SK-N-SH treated with all-trans-retinoic acid at 6 μM for 48 hours (cell line): Measurements from ENCODE around the gene DBNDD1.

Experiments
- ATAC-seq: fragments of 200-7000 bp; cut with Tn5 transposase; 3 replicates; pipeline ENCODE4 v1.9.1; 2020; ENCODE audit warnings: mild to moderate bottlenecking, moderate library complexity
- ARNTL ChIP-seq: fragments of 450-650 bp; formaldehyde crosslinking; IDR thresholded peaks from 2 replicates; pipeline ENCODE4 v1.5.0; 2020; ENCODE audit warnings: low read depth, mild to moderate bottlenecking, moderate library complexity, borderline replicate concordance
- BACH2 ChIP-seq: fragments of 250-450 bp; sonication (Bioruptor Pico); IDR thresholded peaks from 2 replicates; pipeline ENCODE4 v1.9.0; 2021; ENCODE audit warnings: mild to moderate bottlenecking, borderline replicate concordance
- CSDC2 ChIP-seq: fragments of 250-450 bp; sonication (Bioruptor Pico); IDR thresholded peaks from 2 replicates; pipeline ENCODE4 v1.5.0; 2020; ENCODE audit warnings: mild to moderate bottlenecking, moderate library complexity
- ESRRG ChIP-seq: fragments of 250-450 bp; sonication (Bioruptor Pico); IDR thresholded peaks from 2 replicates; pipeline ENCODE4 v1.6.1; 2021; ENCODE audit warnings: mild to moderate bottlenecking
- GLIS3 ChIP-seq: fragments of 250-450 bp; sonication (Bioruptor Pico); IDR thresholded peaks from 2 replicates; pipeline ENCODE4 v1.5.0; 2020; ENCODE audit warnings: mild to moderate bottlenecking, moderate library complexity
- ISL1 ChIP-seq: fragments of 250-450 bp; sonication (Bioruptor Pico); IDR thresholded peaks from 2 replicates; pipeline ENCODE4 v2.1.2; 2022; ENCODE audit warnings: mild to moderate bottlenecking, moderate library complexity
- OSR1 ChIP-seq: fragments of 250-450 bp; sonication (Bioruptor Pico); IDR thresholded peaks from 2 replicates; pipeline ENCODE4 v1.8.0; 2022; ENCODE audit warnings: moderate library complexity, mild to moderate bottlenecking, inconsistent platforms
- PPARA ChIP-seq: fragments of 250-450 bp; sonication (Bioruptor Pico); IDR thresholded peaks from 2 replicates; pipeline ENCODE4 v1.5.0; 2020; ENCODE audit warnings: mild to moderate bottlenecking, borderline replicate concordance
- RARB ChIP-seq: fragments of 250-450 bp; sonication (Bioruptor Pico); IDR thresholded peaks from 2 replicates; pipeline ENCODE4 v1.8.0; 2021; ENCODE audit warnings: mild to moderate bottlenecking, moderate library complexity
- SNAI2 ChIP-seq: fragments of 250-450 bp; sonication (Bioruptor Pico); IDR thresholded peaks from 2 replicates; pipeline ENCODE4 v1.5.0; 2020; ENCODE audit warnings: mild to moderate bottlenecking, moderate library complexity
- TCF4 ChIP-seq: fragments of 250-450 bp; sonication (Bioruptor Pico); IDR thresholded peaks from 2 replicates; pipeline ENCODE4 v1.8.0; 2021; ENCODE audit warnings: mild to moderate bottlenecking, moderate library complexity, borderline replicate concordance
- TOX ChIP-seq: fragments of 250-450 bp; sonication (Bioruptor Pico); IDR thresholded peaks from 2 replicates; pipeline ENCODE4 v1.8.0; 2021; ENCODE audit warnings: mild to moderate bottlenecking, moderate library complexity, borderline replicate concordance
- ZC3H10 ChIP-seq: fragments of 250-450 bp; sonication (Bioruptor Pico); IDR thresholded peaks from 2 replicates; pipeline ENCODE4 v1.5.1; 2021; ENCODE audit warnings: mild to moderate bottlenecking, moderate library complexity
- ZFP30 ChIP-seq: fragments of 450-650 bp; formaldehyde crosslinking; IDR thresholded peaks from 2 replicates; pipeline ENCODE4 v1.5.0; 2022; ENCODE audit warnings: mild to moderate bottlenecking, moderate library complexity
- ZNF70 ChIP-seq: fragments of 450-650 bp; formaldehyde crosslinking; IDR thresholded peaks from 2 replicates; pipeline ENCODE4 v1.5.0; 2020; ENCODE audit warnings: mild to moderate bottlenecking, moderate library complexity
- ZNF8 ChIP-seq: fragments of 450-650 bp; formaldehyde crosslinking; IDR thresholded peaks from 2 replicates; pipeline ENCODE4 v1.5.0; 2020; ENCODE audit warnings: mild to moderate bottlenecking, moderate library complexity
- TF ChIP-seq, protein P1 (sequence below): fragments of 250-450 bp; sonication (Bioruptor Pico); IDR thresholded peaks from 2 replicates; pipeline ENCODE4 v1.5.1; 2020; ENCODE audit warnings: low read depth, mild to moderate bottlenecking, moderate library complexity
- TF ChIP-seq, protein P2 (sequence below): fragments of 250-450 bp; sonication (Bioruptor Pico); IDR thresholded peaks from 2 replicates; pipeline ENCODE4 v1.5.1; 2021; ENCODE audit warnings: mild to moderate bottlenecking, moderate library complexity
- TF ChIP-seq, protein P3 (sequence below): fragments of 250-450 bp; sonication (Bioruptor Pico); IDR thresholded peaks from 2 replicates; pipeline ENCODE4 v1.8.0; 2021; ENCODE audit warnings: low read depth, mild to moderate bottlenecking, moderate library complexity, borderline replicate concordance
- TF ChIP-seq, protein P4 (sequence below): fragments of 250-450 bp; sonication (Bioruptor Pico); IDR thresholded peaks from 2 replicates; pipeline ENCODE4 v1.8.0; 2020; ENCODE audit warnings: mild to moderate bottlenecking, moderate library complexity, borderline replicate concordance
- TF ChIP-seq, protein P5 (sequence below): fragments of 250-450 bp; sonication (Bioruptor Pico); IDR thresholded peaks from 2 replicates; pipeline ENCODE4 v1.5.0; 2020; ENCODE audit warnings: mild to moderate bottlenecking, moderate library complexity

The DBNDD1 gene

DNA sequence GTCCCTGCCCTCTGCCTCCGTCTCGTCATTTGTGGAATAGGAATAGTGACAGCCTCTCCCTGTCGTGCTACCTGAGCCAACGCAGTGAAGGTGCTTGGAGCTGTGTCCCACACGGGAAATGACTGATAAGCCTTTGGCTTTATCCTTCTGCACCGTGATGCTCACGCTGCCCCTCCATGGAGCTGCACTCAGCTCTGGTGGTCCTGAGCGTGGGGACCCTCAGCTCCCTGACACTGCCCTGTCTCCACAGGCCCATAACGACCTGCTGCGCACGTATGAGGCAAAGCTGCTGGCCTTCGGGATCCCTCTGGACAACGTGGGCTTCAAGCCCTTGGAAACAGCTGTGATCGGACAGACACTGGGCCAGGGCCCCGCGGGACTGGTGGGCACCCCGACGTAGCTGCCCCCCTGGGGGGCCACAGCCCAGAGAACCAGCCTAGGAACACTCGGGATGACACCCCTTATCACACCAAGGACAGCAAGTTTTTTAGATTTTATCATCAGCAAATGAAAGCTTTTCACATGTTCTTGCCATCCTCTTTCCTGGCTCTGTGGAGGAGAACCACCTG, 23.8 kb upstream of the DBNDD1 start:
- ATAC-seq: no peak

DNA sequence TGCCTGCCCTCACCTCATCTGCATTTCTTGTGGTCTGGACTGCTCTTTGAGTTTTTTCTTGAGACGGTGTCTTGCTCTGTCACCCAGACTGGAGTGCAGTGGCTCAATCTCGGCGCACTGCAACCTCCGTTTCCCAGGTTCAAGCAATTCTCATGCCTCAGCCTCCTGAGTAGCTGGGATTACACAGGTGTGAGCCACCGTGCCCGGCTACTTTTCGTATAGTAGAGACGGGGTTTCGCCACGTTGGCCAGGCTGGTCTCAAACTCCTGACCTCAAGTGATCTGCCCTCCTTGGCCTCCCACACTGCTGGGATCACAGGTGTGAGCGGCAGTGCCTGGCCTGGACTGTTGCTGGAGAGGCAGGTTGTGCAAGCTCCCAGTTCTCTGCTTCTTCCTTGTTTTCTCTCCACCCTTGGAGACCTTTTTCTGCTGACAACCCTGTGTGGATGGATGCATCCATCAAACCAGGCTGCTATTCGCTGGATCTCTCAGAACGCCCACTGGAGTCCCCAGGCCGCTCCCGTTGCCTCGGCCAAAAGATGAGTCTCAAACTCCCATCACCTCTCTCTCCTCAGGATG, 22.7 kb upstream of the DBNDD1 start:
- no peak for TF ChIP-seq OSR1 (CRISPR knock-in tag)
- no peak for TF ChIP-seq RARB (CRISPR knock-in tag)
- no peak for TF ChIP-seq SNAI2 (CRISPR knock-in tag)
- no peak for TF ChIP-seq TCF4 (CRISPR knock-in tag)
- TF ChIP-seq, protein P1, sequence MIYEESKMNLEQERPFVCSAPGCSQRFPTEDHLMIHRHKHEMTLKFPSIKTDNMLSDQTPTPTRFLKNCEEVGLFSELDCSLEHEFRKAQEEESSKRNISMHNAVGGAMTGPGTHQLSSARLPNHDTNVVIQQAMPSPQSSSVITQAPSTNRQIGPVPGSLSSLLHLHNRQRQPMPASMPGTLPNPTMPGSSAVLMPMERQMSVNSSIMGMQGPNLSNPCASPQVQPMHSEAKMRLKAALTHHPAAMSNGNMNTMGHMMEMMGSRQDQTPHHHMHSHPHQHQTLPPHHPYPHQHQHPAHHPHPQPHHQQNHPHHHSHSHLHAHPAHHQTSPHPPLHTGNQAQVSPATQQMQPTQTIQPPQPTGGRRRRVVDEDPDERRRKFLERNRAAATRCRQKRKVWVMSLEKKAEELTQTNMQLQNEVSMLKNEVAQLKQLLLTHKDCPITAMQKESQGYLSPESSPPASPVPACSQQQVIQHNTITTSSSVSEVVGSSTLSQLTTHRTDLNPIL (CRISPR knock-in tag): no peak
- no peak for ATAC-seq

More for the DNA sequence above, 23.8 kb upstream of the DBNDD1 start:
- no peak for TF ChIP-seq OSR1 (CRISPR knock-in tag)
- TF ChIP-seq ZNF70 (CRISPR knock-in tag): no peak
- no peak for TF ChIP-seq GLIS3
- TF ChIP-seq ZC3H10: no peak
- TF ChIP-seq ZNF8 (CRISPR knock-in tag): no peak
- TF ChIP-seq, protein P2, sequence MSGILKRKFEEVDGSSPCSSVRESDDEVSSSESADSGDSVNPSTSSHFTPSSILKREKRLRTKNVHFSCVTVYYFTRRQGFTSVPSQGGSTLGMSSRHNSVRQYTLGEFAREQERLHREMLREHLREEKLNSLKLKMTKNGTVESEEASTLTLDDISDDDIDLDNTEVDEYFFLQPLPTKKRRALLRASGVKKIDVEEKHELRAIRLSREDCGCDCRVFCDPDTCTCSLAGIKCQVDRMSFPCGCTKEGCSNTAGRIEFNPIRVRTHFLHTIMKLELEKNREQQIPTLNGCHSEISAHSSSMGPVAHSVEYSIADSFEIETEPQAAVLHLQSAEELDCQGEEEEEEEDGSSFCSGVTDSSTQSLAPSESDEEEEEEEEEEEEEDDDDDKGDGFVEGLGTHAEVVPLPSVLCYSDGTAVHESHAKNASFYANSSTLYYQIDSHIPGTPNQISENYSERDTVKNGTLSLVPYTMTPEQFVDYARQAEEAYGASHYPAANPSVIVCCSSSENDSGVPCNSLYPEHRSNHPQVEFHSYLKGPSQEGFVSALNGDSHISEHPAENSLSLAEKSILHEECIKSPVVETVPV: no peak
- TF ChIP-seq ISL1 (CRISPR knock-in tag): no peak
- no peak for TF ChIP-seq ARNTL
- no peak for TF ChIP-seq RARB (CRISPR knock-in tag)
- no peak for TF ChIP-seq ESRRG (CRISPR knock-in tag)
- no peak for TF ChIP-seq TCF4 (CRISPR knock-in tag)
- TF ChIP-seq, protein P3, sequence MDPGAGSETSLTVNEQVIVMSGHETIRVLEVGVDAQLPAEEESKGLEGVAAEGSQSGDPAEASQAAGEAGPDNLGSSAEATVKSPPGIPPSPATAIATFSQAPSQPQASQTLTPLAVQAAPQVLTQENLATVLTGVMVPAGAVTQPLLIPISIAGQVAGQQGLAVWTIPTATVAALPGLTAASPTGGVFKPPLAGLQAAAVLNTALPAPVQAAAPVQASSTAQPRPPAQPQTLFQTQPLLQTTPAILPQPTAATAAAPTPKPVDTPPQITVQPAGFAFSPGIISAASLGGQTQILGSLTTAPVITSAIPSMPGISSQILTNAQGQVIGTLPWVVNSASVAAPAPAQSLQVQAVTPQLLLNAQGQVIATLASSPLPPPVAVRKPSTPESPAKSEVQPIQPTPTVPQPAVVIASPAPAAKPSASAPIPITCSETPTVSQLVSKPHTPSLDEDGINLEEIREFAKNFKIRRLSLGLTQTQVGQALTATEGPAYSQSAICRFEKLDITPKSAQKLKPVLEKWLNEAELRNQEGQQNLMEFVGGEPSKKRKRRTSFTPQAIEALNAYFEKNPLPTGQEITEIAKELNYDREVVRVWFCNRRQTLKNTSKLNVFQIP (CRISPR knock-in tag): no peak
- TF ChIP-seq, protein P1 (CRISPR knock-in tag): no peak
- TF ChIP-seq ZFP30: no peak
- no peak for TF ChIP-seq SNAI2 (CRISPR knock-in tag)
- TF ChIP-seq TOX: no peak
- TF ChIP-seq BACH2 (CRISPR knock-in tag): no peak

DNA sequence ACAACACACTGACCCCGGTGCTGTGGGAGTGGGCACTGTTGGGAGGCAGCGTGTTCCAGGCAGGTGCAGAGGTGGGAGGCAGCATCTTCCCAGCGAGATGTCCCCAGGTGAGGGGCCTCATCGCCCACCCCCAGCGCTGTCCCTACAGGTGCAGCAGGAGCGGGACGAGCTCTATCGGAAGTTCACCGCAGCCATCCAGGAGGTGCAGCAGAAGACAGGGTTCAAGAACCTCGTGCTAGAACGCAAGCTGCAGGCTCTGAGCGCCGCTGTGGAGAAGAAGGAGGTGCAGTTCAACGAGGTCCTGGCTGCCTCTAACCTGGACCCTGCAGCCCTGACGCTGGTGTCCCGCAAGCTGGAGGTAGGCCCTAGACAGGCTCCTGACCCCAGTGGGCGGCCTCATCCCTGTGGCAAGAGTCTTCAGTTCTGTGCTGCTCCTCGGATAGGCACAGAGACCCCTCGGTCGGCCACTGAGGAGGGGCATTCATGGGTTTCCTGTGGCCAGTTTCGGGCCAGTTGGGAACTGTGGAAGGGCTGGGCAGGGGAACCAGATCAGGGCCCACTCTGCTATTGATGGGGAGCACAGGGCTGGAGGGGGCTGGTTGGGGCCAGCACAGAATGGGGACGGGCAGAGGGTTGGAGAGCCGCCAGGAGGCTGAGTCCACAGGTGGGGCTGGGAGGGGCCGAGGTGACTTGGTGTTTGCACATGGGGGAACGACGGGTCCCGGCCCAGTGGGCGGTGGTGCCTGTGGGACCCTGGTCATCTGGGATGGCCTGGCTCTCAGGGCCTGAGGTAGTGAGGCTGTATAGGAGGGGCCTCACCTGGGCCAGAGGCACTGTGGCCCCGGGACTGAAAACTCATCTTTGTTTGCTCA, 21.1 kb upstream of the DBNDD1 start:
- ATAC-seq: no peak
- TF ChIP-seq, protein P4, sequence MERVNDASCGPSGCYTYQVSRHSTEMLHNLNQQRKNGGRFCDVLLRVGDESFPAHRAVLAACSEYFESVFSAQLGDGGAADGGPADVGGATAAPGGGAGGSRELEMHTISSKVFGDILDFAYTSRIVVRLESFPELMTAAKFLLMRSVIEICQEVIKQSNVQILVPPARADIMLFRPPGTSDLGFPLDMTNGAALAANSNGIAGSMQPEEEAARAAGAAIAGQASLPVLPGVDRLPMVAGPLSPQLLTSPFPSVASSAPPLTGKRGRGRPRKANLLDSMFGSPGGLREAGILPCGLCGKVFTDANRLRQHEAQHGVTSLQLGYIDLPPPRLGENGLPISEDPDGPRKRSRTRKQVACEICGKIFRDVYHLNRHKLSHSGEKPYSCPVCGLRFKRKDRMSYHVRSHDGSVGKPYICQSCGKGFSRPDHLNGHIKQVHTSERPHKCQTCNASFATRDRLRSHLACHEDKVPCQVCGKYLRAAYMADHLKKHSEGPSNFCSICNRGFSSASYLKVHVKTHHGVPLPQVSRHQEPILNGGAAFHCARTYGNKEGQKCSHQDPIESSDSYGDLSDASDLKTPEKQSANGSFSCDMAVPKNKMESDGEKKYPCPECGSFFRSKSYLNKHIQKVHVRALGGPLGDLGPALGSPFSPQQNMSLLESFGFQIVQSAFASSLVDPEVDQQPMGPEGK (CRISPR knock-in tag): no peak
- TF ChIP-seq, protein P2: no peak
- TF ChIP-seq PPARA (CRISPR knock-in tag) (no peak), OSR1 (CRISPR knock-in tag) (no peak), TOX (no peak), ESRRG (CRISPR knock-in tag) (no peak), ZNF8 (CRISPR knock-in tag) (no peak), ZFP30 (no peak), TCF4 (CRISPR knock-in tag) (no peak), ZNF70 (CRISPR knock-in tag) (no peak), CSDC2 (CRISPR knock-in tag) (no peak)
- TF ChIP-seq, protein P3 (CRISPR knock-in tag): no peak
- TF ChIP-seq, protein P5, sequence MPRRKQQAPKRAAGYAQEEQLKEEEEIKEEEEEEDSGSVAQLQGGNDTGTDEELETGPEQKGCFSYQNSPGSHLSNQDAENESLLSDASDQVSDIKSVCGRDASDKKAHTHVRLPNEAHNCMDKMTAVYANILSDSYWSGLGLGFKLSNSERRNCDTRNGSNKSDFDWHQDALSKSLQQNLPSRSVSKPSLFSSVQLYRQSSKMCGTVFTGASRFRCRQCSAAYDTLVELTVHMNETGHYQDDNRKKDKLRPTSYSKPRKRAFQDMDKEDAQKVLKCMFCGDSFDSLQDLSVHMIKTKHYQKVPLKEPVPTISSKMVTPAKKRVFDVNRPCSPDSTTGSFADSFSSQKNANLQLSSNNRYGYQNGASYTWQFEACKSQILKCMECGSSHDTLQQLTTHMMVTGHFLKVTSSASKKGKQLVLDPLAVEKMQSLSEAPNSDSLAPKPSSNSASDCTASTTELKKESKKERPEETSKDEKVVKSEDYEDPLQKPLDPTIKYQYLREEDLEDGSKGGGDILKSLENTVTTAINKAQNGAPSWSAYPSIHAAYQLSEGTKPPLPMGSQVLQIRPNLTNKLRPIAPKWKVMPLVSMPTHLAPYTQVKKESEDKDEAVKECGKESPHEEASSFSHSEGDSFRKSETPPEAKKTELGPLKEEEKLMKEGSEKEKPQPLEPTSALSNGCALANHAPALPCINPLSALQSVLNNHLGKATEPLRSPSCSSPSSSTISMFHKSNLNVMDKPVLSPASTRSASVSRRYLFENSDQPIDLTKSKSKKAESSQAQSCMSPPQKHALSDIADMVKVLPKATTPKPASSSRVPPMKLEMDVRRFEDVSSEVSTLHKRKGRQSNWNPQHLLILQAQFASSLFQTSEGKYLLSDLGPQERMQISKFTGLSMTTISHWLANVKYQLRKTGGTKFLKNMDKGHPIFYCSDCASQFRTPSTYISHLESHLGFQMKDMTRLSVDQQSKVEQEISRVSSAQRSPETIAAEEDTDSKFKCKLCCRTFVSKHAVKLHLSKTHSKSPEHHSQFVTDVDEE (CRISPR knock-in tag): no peak
